Stimulated activated CD8-positive, alpha-beta memory T cell treated with anti-CD3 and anti-CD28 coated beads, Interleukin-12 subunit alpha, Interleukin-12 subunit beta, amount 100 ng/mL, for 4 hours (primary cell): ENCODE measurements around the gene CNMD.
"Not testable (repeated sequence)": the region's sequence is repeated elsewhere in the genome, so short reads cannot be mapped to it uniquely, and the experiment has no call there.

Experiments used
- DNase-seq: peaks from one replicate; pipeline ENCODE4 v3.0.0-alpha.2; 2020; ENCODE audit warnings: low read depth

CNMD gene

GRCh38 chr13:52743988-52744387 lies 4.4 kb upstream of the CNMD start:
- no peak for DNase-seq

GRCh38 chr13:52743569-52743968 lies 3.9 kb upstream of the CNMD start:
- DNase-seq: no peak

- no peak for DNase-seq
Observed at GRCh38 chr13:52738719-52739467, 727 bp downstream of the CNMD start.

- DNase-seq: no peak
Observed at GRCh38 chr13:52737965-52738364, 1.7 kb downstream of the CNMD start.

GRCh38 chr13:52737451-52737850 lies 2.2 kb downstream of the CNMD start:
- no peak for DNase-seq

GRCh38 chr13:52736891-52737290 lies 2.7 kb downstream of the CNMD start:
- no peak for DNase-seq

- DNase-seq: no peak
Observed at GRCh38 chr13:52734075-52734623, 5.5 kb downstream of the CNMD start.

GRCh38 chr13:52726258-52726657 lies 13.4 kb downstream of the CNMD start:
- DNase-seq: no peak

- DNase-seq: no peak
Observed at GRCh38 chr13:52725302-52725701, 14.3 kb downstream of the CNMD start.

GRCh38 chr13:52723181-52723580 lies 16.4 kb downstream of the CNMD start:
- no peak for DNase-seq

- DNase-seq: not testable (repeated sequence)
Observed at GRCh38 chr13:52721356-52721755, 18.3 kb downstream of the CNMD start.

- not testable (repeated sequence) for DNase-seq
Observed at GRCh38 chr13:52720904-52721303, 18.7 kb downstream of the CNMD start.

- no peak for DNase-seq
Observed at GRCh38 chr13:52713894-52714293, 25.7 kb downstream of the CNMD start.

GRCh38 chr13:52712385-52712784 lies 27.2 kb downstream of the CNMD start:
- DNase-seq: no peak

- no peak for DNase-seq
Observed at GRCh38 chr13:52711286-52711685, 28.3 kb downstream of the CNMD start.

- not testable (repeated sequence) for DNase-seq
Observed at GRCh38 chr13:52708266-52708665, 31.4 kb downstream of the CNMD start.

GRCh38 chr13:52707375-52707774 lies 32.2 kb downstream of the CNMD start:
- no peak for DNase-seq

- DNase-seq: no peak
Observed at GRCh38 chr13:52706081-52706480, 33.5 kb downstream of the CNMD start.

GRCh38 chr13:52703482-52703881 lies 36.1 kb downstream of the CNMD start:
- no peak for DNase-seq

- DNase-seq: no peak
Observed at GRCh38 chr13:52701728-52702465, 37.7 kb downstream of the CNMD start.

- DNase-seq: no peak
Observed at GRCh38 chr13:52696566-52696965, 43.1 kb downstream of the CNMD start.

GRCh38 chr13:52695856-52696255 lies 43.8 kb downstream of the CNMD start:
- no peak for DNase-seq

GRCh38 chr13:52686376-52686775 lies 53.2 kb downstream of the CNMD start:
- DNase-seq: no peak
